SK-N-SH treated with all-trans-retinoic acid at 6 μM for 48 hours (cell line): ENCODE measurements around the gene RAB44.

ENCODE experiments used
- CSDC2 ChIP-seq: fragments of 250-450 bp; sonication (Bioruptor Pico); IDR thresholded peaks from 2 replicates; pipeline ENCODE4 v1.5.0; 2020; ENCODE audit warnings: mild to moderate bottlenecking, moderate library complexity
- ESRRG ChIP-seq: fragments of 250-450 bp; sonication (Bioruptor Pico); IDR thresholded peaks from 2 replicates; pipeline ENCODE4 v1.6.1; 2021; ENCODE audit warnings: mild to moderate bottlenecking
- ISL1 ChIP-seq: fragments of 250-450 bp; sonication (Bioruptor Pico); IDR thresholded peaks from 2 replicates; pipeline ENCODE4 v2.1.2; 2022; ENCODE audit warnings: mild to moderate bottlenecking, moderate library complexity
- PATZ1 ChIP-seq: fragments of 250-450 bp; sonication (Bioruptor Pico); IDR thresholded peaks from 2 replicates; pipeline ENCODE4 v1.8.0; 2020; ENCODE audit warnings: mild to moderate bottlenecking, moderate library complexity, borderline replicate concordance
- TCF4 ChIP-seq: fragments of 250-450 bp; sonication (Bioruptor Pico); IDR thresholded peaks from 2 replicates; pipeline ENCODE4 v1.8.0; 2021; ENCODE audit warnings: mild to moderate bottlenecking, moderate library complexity, borderline replicate concordance
- ZFP3 ChIP-seq: fragments of 250-450 bp; sonication (Bioruptor Pico); IDR thresholded peaks from 2 replicates; pipeline ENCODE4 v1.5.0; 2020; ENCODE audit warnings: mild to moderate bottlenecking, moderate library complexity

GRCh38 chr6:36694616-36695015 is 3.0 kb upstream of the RAB44 start:
- TF ChIP-seq ESRRG (no peak), ISL1 (CRISPR knock-in tag) (no peak), ZFP3 (CRISPR knock-in tag) (no peak), TCF4 (CRISPR knock-in tag) (no peak), PATZ1 (no peak), CSDC2 (no peak)
